HS-5 (cell line): ENCODE data around the gene KLF1.

Experiments used
- DNase-seq: peaks from one replicate; pipeline ENCODE4 v3.0.0-alpha.2; 2012; ENCODE audit warnings: low read depth

The KLF1 gene

GRCh38 chr19:12838182-12838885, 48.7 kb downstream of the KLF1 start, which contains the start of gene MAST1:
MAST1 (plus strand) TSS chr19:12838515; CDS start chr19:12838573, 58 bp downstream.
- DNase-seq = no peak

GRCh38 chr19:12837225-12837624, 49.8 kb downstream of the KLF1 start:
- DNase-seq = no peak

GRCh38 chr19:12836529-12836863, 50.5 kb downstream of the KLF1 start:
- no peak for DNase-seq

- DNase-seq = no peak
Measured at GRCh38 chr19:12834976-12835757, 51.8 kb downstream of the KLF1 start.

GRCh38 chr19:12834566-12834943, 52.4 kb downstream of the KLF1 start, which contains the start of gene RTBDN:
RTBDN (minus strand) TSS chr19:12834579; CDS start chr19:12829979, 4,600 bp downstream.
- no peak for DNase-seq
